Spinal cord (tissue), 10 donors: Measurements from ENCODE around the gene AOPEP. TPM values are rescaled to one million over a fixed set of nuclear protein-coding genes. Genes with fewer than 3 reads are reported as not detected.

Experiments used
- DNase-seq, 6 donors: peaks; one replicate each; pipeline versions ENCODE4 v3.0.0 to v3.0.0-alpha.2; 2013 to 2015; ENCODE audit warnings: low spot score in 6 of 6, low read depth in 4 of 6
- H3K27ac ChIP-seq: one replicate; pipeline ENCODE4 v1.5.1; 2013; ENCODE audit warnings: low read depth, low read length, control low read depth
- H3K27me3 ChIP-seq: one replicate; pipeline ENCODE4 v1.6.1; 2013; ENCODE audit warnings: low read length; ENCODE audit not compliant: control insufficient read depth, insufficient read depth
- H3K36me3 ChIP-seq: one replicate; pipeline ENCODE4 v1.6.1; 2013; ENCODE audit warnings: low read length; ENCODE audit not compliant: control insufficient read depth, insufficient read depth
- H3K4me1 ChIP-seq: one replicate; pipeline ENCODE4 v1.6.1; 2013; ENCODE audit warnings: low read length; ENCODE audit not compliant: control insufficient read depth, insufficient read depth
- H3K4me3 ChIP-seq: one replicate; pipeline ENCODE4 v1.5.1; 2013; ENCODE audit warnings: low read depth, low read length, control low read depth
- H3K9me3 ChIP-seq: one replicate; pipeline ENCODE4 v1.6.1; 2013; ENCODE audit warnings: low read length; ENCODE audit not compliant: control insufficient read depth, insufficient read depth
- WGBS: methylation state at CpG from one replicate; pipeline ENCODE4 v1.1.5; 2013; ENCODE audit warnings: missing lambda C conversion rate; ENCODE audit not compliant: insufficient coverage; 5-methylcytosine and 5-hydroxymethylcytosine counted together
- polyA plus RNA-seq, 2 donors: library from polyadenylated mRNA; unstranded; fragments of 120-200 nt; gene quantifications; one replicate each; pipeline ENCODE4 v1.2.1, GENCODE V29; 2013; ENCODE audit not compliant: insufficient read length in 2 of 2
- total RNA-seq, 2 donors: library from RNA; depleted of rRNA in 1 of 2; stranded (reverse); fragments of 120-200 nt in 1 of 2; fragments of >200 nt in 1 of 2; gene quantifications; one replicate each; pipeline versions ENCODE4 v1.2.3 to v1.2.4, GENCODE V29; 2013 to 2014
- donor health status: healthy.

Gene AOPEP
- total and polyA plus RNA-seq, 4 donors: 42.8 to 77.4 (median 56.3) TPM

DNA sequence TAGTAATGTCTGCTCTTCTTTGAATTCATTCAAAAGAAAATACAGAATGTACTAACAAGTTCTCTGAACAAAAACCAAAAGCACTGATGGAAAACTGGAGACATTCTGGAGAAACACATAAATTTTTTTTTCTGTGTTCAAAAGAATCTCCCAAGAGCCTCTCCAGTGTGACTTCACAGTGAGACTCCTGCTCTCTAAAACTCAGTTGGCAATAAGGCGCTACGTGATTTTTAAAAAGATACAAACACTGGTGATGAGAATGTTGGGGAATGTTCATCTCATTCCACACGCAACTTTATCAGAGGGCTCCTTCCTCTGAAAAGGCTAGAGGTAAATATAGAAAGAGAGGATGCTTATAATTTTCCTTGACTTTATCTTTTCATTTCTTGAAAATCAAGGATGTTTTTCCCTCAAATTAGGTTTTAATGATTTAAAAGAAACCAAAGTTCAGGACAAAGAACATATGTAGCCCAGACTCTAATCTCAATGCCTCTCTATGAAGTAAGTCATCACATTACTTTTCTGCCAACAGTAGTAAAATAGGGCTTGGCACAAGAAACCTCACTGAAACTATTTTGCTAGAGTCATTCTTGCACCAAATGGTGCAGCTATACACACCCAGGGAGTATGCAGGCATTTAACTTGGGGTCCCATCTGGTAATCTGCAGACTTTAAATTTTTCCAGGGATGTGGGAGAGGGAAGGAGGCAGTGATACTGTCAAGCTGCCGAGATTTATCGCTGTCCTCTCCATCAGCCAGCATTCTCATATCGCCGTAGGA lies 12.9 kb upstream of the AOPEP start:
- Histone ChIP-seq H3K36me3 (no peaks in the 10 kb centered on the region), H3K9me3 (no peaks in the 10 kb centered on the region), H3K27ac (no peak overlapping the region), H3K4me1 (no peaks in the 10 kb centered on the region), H3K4me3 (no peak overlapping the region), H3K27me3 (no peaks in the 10 kb centered on the region)
- 80% methylated on average over 3 of the region's 7 CpGs for WGBS
- DNase-seq: peak in 2 of 6 donors; percentile 10 to 85

DNA sequence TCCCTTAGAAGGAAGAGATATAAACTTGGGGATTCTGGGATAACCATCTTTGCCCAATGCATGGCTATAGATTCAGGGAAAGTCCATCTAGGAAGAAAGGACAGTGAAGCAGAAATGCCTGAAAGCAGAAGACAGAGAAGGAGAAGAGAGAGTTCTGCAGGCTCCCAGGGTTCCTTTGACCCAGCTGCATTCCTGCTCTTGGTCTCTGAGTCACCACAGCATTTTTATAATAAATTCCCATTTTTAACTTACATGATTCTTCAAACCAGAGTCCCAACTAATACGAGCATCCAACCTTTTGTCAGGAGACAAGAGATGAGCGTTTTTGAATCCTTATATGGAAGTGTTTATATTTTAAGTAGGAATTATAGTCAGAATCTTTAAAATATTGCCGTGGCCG lies 12.0 kb upstream of the AOPEP start:
- H3K27ac ChIP-seq: no peak overlapping the region
- 100% methylated on average over 2 of the region's 4 CpGs for WGBS

DNA sequence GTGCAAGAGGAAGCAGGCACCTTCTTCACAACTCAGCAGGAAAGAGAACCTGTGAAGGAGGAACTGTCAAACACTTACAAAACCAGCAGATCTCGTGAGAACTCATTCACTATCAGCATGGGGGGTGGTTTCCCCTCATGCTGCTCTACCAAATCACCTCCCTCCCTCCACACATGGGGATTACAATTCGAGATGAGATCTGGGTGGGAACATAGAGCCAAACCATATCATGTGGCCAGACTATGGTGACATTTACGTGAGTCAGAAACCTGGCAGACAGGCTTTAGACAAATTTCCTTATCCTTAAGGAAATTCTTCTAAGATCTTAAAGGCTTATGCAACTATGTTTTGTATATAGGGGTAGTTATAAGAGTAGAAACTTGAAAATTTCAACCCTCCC lies 8.7 kb upstream of the AOPEP start:
- Histone ChIP-seq H3K4me3 (no peak overlapping the region), H3K27ac (no peak overlapping the region), H3K27me3 (no peaks in the 10 kb centered on the region), H3K4me1 (no peaks in the 10 kb centered on the region), H3K36me3 (no peaks in the 10 kb centered on the region), H3K9me3 (no peaks in the 10 kb centered on the region)
- DNase-seq: no peak
- WGBS: no CpG with 5 or more reads among the region's 3 CpGs

More for the DNA sequence above, 12.0 kb upstream of the AOPEP start:
- Histone ChIP-seq H3K27me3 (no peaks in the 10 kb centered on the region), H3K36me3 (no peaks in the 10 kb centered on the region), H3K4me1 (no peaks in the 10 kb centered on the region), H3K9me3 (no peaks in the 10 kb centered on the region), H3K4me3 (no peak overlapping the region)
- DNase-seq: no peak

DNA sequence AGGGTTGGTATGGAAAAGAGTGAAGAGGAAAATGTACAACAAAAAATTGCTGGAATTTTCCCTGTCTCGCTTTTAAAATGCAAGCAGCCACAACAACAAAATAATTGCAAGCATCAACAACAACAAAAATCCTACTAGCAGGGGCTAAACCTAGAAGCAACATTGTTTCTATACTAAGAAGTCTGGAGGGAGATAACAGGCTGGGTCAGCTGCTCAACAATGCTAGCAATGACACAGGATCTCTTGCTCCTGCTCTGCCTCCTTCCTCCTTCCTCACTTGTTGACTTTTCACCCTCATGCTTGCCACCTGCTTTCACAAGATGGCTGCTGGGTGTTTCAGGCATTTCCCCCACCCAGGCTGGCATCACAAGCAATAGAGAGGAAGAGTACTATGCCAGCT lies 7.6 kb upstream of the AOPEP start:
- no peak for DNase-seq
- Histone ChIP-seq H3K27me3 (no peaks in the 10 kb centered on the region), H3K27ac (no peak overlapping the region), H3K9me3 (no peaks in the 10 kb centered on the region), H3K4me1 (no peaks in the 10 kb centered on the region), H3K4me3 (no peak overlapping the region), H3K36me3 (no peaks in the 10 kb centered on the region)
- no CpG with 5 or more reads among the region's 1 CpG for WGBS

DNA sequence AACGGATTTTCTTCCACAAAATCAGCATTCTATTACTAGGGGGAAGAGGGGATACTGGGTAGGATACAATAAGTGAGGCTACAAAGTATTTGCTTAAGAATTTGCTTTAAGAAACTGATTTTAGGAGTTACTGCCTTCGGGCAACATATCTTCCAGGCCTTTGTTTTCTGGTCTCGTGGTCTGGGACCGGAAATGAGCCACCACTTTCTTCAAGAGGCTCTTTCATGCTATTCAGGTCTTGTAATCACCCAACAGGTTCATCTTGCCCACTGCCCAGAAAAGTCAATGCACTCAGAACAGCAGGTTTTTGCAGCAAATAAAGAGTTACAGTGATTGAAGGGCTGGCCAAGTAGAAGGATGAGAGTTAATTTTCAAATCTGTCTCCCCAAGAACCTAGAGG lies 6.6 kb upstream of the AOPEP start:
- Histone ChIP-seq H3K9me3 (no peaks in the 10 kb centered on the region), H3K27me3 (no peaks in the 10 kb centered on the region), H3K36me3 (no peaks in the 10 kb centered on the region), H3K4me1 (no peaks in the 10 kb centered on the region), H3K27ac (no peak overlapping the region), H3K4me3 (no peak overlapping the region)
- WGBS: 90% methylated on average over 3 of the region's 4 CpGs
- no peak for DNase-seq

DNA sequence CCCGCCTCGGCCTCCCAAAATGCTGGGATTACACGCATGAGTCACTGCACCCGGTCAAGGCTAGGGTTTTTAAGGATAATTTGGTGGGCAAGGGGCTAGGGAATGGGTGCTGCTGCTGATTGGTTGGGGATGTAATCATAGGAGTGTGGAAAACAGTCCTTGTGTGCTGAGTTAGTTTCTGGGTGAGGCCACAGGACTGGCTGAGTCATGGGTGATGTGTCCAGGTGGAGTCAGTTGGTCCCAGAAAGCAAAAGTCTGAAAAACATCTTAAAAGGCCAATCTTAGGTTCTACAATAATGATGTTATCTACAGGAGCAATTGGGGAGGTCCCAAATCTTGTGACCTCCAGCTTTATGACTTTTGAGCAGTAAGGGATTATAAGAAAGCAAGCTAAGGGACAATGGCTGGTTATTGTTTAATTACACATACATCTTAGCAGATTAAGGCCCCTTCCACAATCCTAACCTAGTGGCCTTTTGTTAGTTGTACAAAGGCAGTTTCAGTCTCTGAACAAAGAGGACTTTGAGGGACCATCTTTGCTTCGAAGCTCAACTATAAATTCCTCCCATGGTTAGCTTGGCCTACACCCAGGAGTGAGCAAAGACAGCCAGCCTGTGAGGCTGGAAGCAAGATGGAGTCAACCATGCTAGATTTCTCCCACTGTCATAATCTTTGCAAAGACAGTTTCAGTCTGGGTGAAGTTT lies 5.5 kb upstream of the AOPEP start:
- no peak overlapping the region for H3K4me3 ChIP-seq
- no peaks in the 10 kb centered on the region for H3K27me3 ChIP-seq
- DNase-seq: no peak
- H3K36me3 ChIP-seq: no peaks in the 10 kb centered on the region
- peak overlapping the region; percentile 10 for H3K27ac ChIP-seq
- H3K4me1 ChIP-seq: no peaks in the 10 kb centered on the region
- 90% methylated on average over 5 of the region's 5 CpGs for WGBS
- no peaks in the 10 kb centered on the region for H3K9me3 ChIP-seq

DNA sequence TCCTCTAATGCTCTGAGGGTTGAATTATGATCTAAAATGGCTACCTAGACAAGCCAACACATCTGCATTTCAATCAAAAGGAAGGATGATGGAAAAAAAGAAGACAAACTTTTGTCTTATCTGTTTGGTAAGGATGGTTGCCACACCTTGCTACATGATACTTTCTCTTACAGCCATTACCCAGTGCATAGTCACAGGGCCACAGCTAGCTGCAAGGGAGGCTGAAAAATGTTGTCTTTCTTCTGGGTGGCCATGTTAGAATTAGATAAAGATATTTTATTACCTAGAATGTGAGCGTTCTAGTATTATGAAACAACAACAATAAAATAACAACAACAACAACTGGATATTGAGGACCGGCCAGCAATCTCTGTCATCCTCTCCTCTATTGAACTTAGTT lies 4.7 kb upstream of the AOPEP start:
- Histone ChIP-seq H3K27ac (peak overlapping the region; percentile 10), H3K9me3 (no peaks in the 10 kb centered on the region), H3K4me3 (no peak overlapping the region), H3K4me1 (peaks cover 3% of the 10 kb centered on the region), H3K27me3 (no peaks in the 10 kb centered on the region), H3K36me3 (no peaks in the 10 kb centered on the region)
- DNase-seq: no peak
- no CpG with 5 or more reads among the region's 2 CpGs for WGBS

DNA sequence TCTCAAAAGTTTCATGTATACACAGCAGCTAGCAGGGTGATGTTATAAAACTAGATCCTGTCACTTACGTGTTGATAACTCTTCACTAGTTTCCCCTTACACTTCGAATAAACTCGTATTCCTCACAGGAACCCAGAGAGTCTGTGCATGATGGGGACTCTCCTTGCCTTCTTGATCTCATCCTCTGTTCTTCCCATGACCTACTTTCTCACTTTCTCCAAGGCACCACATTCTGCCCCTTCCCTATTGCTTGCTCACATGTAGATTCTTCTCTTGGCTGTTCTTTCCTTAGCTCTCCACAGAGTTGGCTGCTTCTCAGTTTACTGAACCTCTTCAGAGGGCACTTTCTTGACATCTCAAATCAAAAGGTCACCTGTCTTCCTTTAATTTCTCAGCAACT lies 1.2 kb upstream of the AOPEP start:
- H3K9me3 ChIP-seq: no peaks in the 10 kb centered on the region
- WGBS: 100% methylated on average over 3 of the region's 3 CpGs
- no peak overlapping the region for H3K27ac ChIP-seq
- no peaks in the 10 kb centered on the region for H3K36me3 ChIP-seq
- H3K4me1 ChIP-seq: peaks cover 3% of the 10 kb centered on the region
- H3K27me3 ChIP-seq: no peaks in the 10 kb centered on the region
- DNase-seq: no peak
- H3K4me3 ChIP-seq: no peak overlapping the region

DNA sequence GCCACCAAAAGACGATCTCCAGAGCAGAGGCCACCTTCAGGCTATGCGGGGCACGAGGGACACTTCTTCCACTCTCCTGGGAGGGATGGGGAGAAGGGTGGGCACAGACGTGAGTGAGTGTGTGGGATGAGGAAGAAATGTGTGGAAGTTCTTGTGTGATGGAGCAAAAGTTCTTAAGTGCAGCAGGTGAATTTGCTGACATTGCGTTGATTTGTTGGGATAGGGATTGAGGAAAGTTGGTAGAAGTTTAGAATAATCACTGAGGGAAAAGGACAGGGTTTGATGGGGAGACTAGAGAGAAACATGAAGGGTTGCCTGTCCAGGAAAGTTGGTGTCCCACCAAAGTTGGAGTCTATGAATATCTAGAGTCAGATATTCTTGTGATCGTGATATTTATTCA lies 2.2 kb downstream of the AOPEP start:
- 95% methylated on average over 6 of the region's 6 CpGs for WGBS
- no peak for DNase-seq
- H3K9me3 ChIP-seq: no peaks in the 10 kb centered on the region
- no peak overlapping the region for H3K27ac ChIP-seq
- H3K36me3 ChIP-seq: no peaks in the 10 kb centered on the region
- no peaks in the 10 kb centered on the region for H3K27me3 ChIP-seq
- H3K4me1 ChIP-seq: peaks cover 3% of the 10 kb centered on the region
- H3K4me3 ChIP-seq: no peak overlapping the region

DNA sequence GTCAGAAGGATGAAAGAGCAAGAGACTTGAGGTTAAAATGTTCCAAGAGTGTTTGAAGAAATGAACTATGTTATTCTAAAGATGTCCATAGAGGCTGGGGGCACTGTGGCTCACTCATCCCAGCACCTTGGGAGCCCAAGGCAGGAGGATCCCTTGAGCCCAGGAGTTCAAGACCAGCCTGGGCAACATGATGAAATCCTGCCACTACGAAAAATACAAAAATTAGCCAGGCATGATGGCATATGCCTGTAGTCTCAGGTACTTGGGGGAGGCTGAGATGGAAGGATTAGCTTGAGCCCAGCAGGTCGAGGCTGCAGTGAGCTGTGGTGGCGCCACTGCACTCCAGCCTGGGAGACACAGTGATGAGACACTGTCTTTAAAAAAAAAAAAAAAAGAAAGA lies 2.7 kb downstream of the AOPEP start:
- Histone ChIP-seq H3K36me3 (no peaks in the 10 kb centered on the region), H3K9me3 (no peaks in the 10 kb centered on the region), H3K4me3 (no peak overlapping the region), H3K4me1 (peaks cover 3% of the 10 kb centered on the region), H3K27ac (no peak overlapping the region), H3K27me3 (no peaks in the 10 kb centered on the region)
- WGBS: 100% methylated on average over 1 of the region's 3 CpGs
- DNase-seq: no peak
